Neural cell (in vitro differentiated cells): Measurements from ENCODE around the gene CNTNAP2. TPM values are rescaled to one million over a fixed set of nuclear protein-coding genes. Genes with fewer than 3 reads are reported as not detected.

Source experiments
- H2AFZ ChIP-seq: fragments of 200-600, 300-800 bp; sonication (generic), shearing (Covaris generic); 2 replicates; pipeline ENCODE4 v1.6.0; 2014; ENCODE audit warnings: low read depth, mild to moderate bottlenecking, antibody characterized with exemption, low read length, moderate library complexity
- H3F3A ChIP-seq: fragments of 200-600 bp; shearing (Covaris generic); 2 replicates; pipeline ENCODE4 v1.6.1; 2016; ENCODE audit warnings: mild to moderate bottlenecking, moderate library complexity, mixed read lengths, antibody characterized with exemption, low read length; ENCODE audit not compliant: insufficient read depth, poor library complexity, severe bottlenecking
- H3K27ac ChIP-seq: fragments of 200-600, 300-800 bp; sonication (generic), shearing (Covaris generic); 2 replicates; pipeline ENCODE4 v1.5.1; 2014; ENCODE audit warnings: mild to moderate bottlenecking, low read length, moderate library complexity
- H3K27me3 ChIP-seq: fragments of 300-800, 200-600 bp; sonication (generic), shearing (Covaris generic); 2 replicates; pipeline ENCODE4 v1.6.0; 2014; ENCODE audit warnings: mild to moderate bottlenecking, low read depth, low read length, moderate library complexity; ENCODE audit not compliant: insufficient read depth
- H3K36me3 ChIP-seq: fragments of 300-800, 200-600 bp; sonication (generic), shearing (Covaris generic); 2 replicates; pipeline ENCODE4 v1.5.1; 2014; ENCODE audit warnings: mild to moderate bottlenecking, antibody characterized with exemption, low read length, moderate library complexity; ENCODE audit not compliant: insufficient read depth
- H3K4me2 ChIP-seq: fragments of 300-800, 200-600 bp; sonication (generic), shearing (Covaris generic); 2 replicates; pipeline ENCODE4 v1.6.0; 2014; ENCODE audit warnings: mild to moderate bottlenecking, low read length
- H3K4me3 ChIP-seq: fragments of 300-800, 200-600 bp; sonication (generic), shearing (Covaris generic); 2 replicates; pipeline ENCODE4 v1.5.1; 2014; ENCODE audit warnings: mild to moderate bottlenecking, low read length, moderate library complexity
- H3K79me2 ChIP-seq: fragments of 200-600 bp; shearing (Covaris generic); replicated peaks from 2 replicates; pipeline ENCODE4 v1.6.0; 2014; ENCODE audit warnings: mild to moderate bottlenecking, low read length, moderate library complexity; ENCODE audit not compliant: insufficient read depth
- H3K9ac ChIP-seq: fragments of 300-800, 200-600 bp; sonication (generic), shearing (Covaris generic); 2 replicates; pipeline ENCODE4 v1.6.1; 2016; ENCODE audit warnings: mild to moderate bottlenecking, low read length, mixed read lengths
- H3K9me2 ChIP-seq: fragments of 200-600 bp; shearing (Covaris generic); 2 replicates; pipeline ENCODE4 v1.6.1; 2016; ENCODE audit warnings: mild to moderate bottlenecking, low read length, mixed read lengths; ENCODE audit not compliant: insufficient read depth
- H3K9me3 ChIP-seq: fragments of 200-600, 300-800 bp; sonication (generic), shearing (Covaris generic); 2 replicates; pipeline ENCODE4 v1.6.1; 2016; ENCODE audit warnings: mild to moderate bottlenecking, mixed run types, low read length, moderate library complexity, mixed read lengths
- H4K20me1 ChIP-seq: fragments of 200-600 bp; shearing (Covaris generic); 2 replicates; pipeline ENCODE4 v1.6.1; 2016; ENCODE audit warnings: mild to moderate bottlenecking, mixed run types; ENCODE audit not compliant: insufficient read depth
- CTCF ChIP-seq: fragments of 450-650 bp; IDR thresholded peaks from 2 replicates; pipeline ENCODE4 v1.5.1; 2014; ENCODE audit warnings: antibody characterized with exemption, mild to moderate bottlenecking, moderate library complexity; ENCODE audit not compliant: poor library complexity, severe bottlenecking
- EP300 ChIP-seq: fragments of 450-650 bp; conservative IDR thresholded peaks from 2 replicates; pipeline ENCODE4 v1.6.1; 2014; ENCODE audit warnings: antibody characterized with exemption, mild to moderate bottlenecking, moderate library complexity; ENCODE audit not compliant: poor library complexity, severe bottlenecking
- EZH2 ChIP-seq: fragments of 200-600, 300-800 bp; shearing (Covaris generic), sonication (generic); IDR thresholded peaks from 2 replicates; pipeline ENCODE4 v1.6.1; 2014; ENCODE audit warnings: antibody characterized with exemption, low read length, borderline replicate concordance, mild to moderate bottlenecking; ENCODE audit not compliant: insufficient read depth, poor library complexity, severe bottlenecking
- MXI1 ChIP-seq: fragments of 450-650 bp; conservative IDR thresholded peaks from 2 replicates; pipeline ENCODE4 v1.6.1; 2014; ENCODE audit warnings: antibody characterized with exemption, mild to moderate bottlenecking; ENCODE audit not compliant: poor library complexity, severe bottlenecking
- POLR2AphosphoS5 ChIP-seq: IDR thresholded peaks from 2 replicates; pipeline ENCODE4 v1.6.1; 2012
- RAD21 ChIP-seq: fragments of 450-650 bp; conservative IDR thresholded peaks from 2 replicates; pipeline ENCODE4 v1.6.1; 2014; ENCODE audit warnings: antibody characterized with exemption, mild to moderate bottlenecking, moderate library complexity
- REST ChIP-seq: IDR thresholded peaks from 2 replicates; pipeline ENCODE4 v1.6.1; 2012; ENCODE audit warnings: borderline replicate concordance
- SMC3 ChIP-seq: fragments of 450-650 bp; conservative IDR thresholded peaks from 2 replicates; pipeline ENCODE4 v1.6.1; 2014; ENCODE audit warnings: antibody characterized with exemption, mild to moderate bottlenecking, moderate library complexity; ENCODE audit not compliant: poor library complexity
- TAF1 ChIP-seq: IDR thresholded peaks from 2 replicates; pipeline ENCODE4 v1.6.1; 2012; ENCODE audit warnings: low read depth
- polyA plus RNA-seq: library from polyadenylated mRNA; depleted of rRNA; stranded (reverse); fragments of >200 nt; gene quantifications from 2 replicates; pipeline ENCODE4 v1.2.3, GENCODE V29; 2014

Gene CNTNAP2
- polyA plus RNA-seq, 1 donor from 2014 or later: 276 TPM

GRCh38 chr7:147513451-147513850, 1396.8 kb downstream of the CNTNAP2 start:
- Histone ChIP-seq H3K36me3 (no peaks in the 10 kb centered on the region), H3K9ac (no peak overlapping the region), H3K4me3 (no peak overlapping the region), H3K9me3 (no peaks in the 10 kb centered on the region), H3K9me2 (no peaks in the 10 kb centered on the region), H3K79me2 (no peaks in the 10 kb centered on the region), H3K27ac (no peak overlapping the region), H3K27me3 (no peaks in the 10 kb centered on the region), H2AFZ (no peak overlapping the region), H3K4me2 (no peak overlapping the region), H3F3A (no peaks in the 10 kb centered on the region), H4K20me1 (no peaks in the 10 kb centered on the region)
- no peak for TF ChIP-seq REST
- TF ChIP-seq SMC3: no peak
- TF ChIP-seq CTCF: no peak

- H3K27ac ChIP-seq: no peak overlapping the region
- H3K9me3 ChIP-seq: no peaks in the 10 kb centered on the region
- H4K20me1 ChIP-seq: no peaks in the 10 kb centered on the region
- H3K9ac ChIP-seq: no peak overlapping the region
- H3F3A ChIP-seq: no peaks in the 10 kb centered on the region
- no peak overlapping the region for H3K4me3 ChIP-seq
- no peak for TF ChIP-seq RAD21
- no peak for TF ChIP-seq TAF1
- TF ChIP-seq SMC3: no peak
- TF ChIP-seq MXI1: no peak
- no peak for TF ChIP-seq POLR2AphosphoS5
- no peak for TF ChIP-seq REST
- TF ChIP-seq CTCF: no peak
- TF ChIP-seq EP300: no peak
- no peak for TF ChIP-seq EZH2
- H3K9me2 ChIP-seq: no peaks in the 10 kb centered on the region
- no peaks in the 10 kb centered on the region for H3K79me2 ChIP-seq
- H3K27me3 ChIP-seq: no peaks in the 10 kb centered on the region
- no peaks in the 10 kb centered on the region for H3K36me3 ChIP-seq
- H2AFZ ChIP-seq: no peak overlapping the region
- H3K4me2 ChIP-seq: no peak overlapping the region
Observed at GRCh38 chr7:147516391-147516790, 1399.8 kb downstream of the CNTNAP2 start.
